Cardiac ventricle fibroblast (primary cell): ENCODE measurements around the gene ATOX1. TPM values are rescaled to one million over a fixed set of nuclear protein-coding genes. Genes with fewer than 3 reads are reported as not detected.

ENCODE experiments used
- total RNA-seq: library from RNA; depleted of rRNA; stranded (reverse); fragments of >200 nt; gene quantifications from 2 replicates; pipeline ENCODE4 v1.2.3, GENCODE V29; 2015

ATOX1 gene, protein sequence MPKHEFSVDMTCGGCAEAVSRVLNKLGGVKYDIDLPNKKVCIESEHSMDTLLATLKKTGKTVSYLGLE
- 169 and 196 TPM in 2 replicates for total RNA-seq

DNA sequence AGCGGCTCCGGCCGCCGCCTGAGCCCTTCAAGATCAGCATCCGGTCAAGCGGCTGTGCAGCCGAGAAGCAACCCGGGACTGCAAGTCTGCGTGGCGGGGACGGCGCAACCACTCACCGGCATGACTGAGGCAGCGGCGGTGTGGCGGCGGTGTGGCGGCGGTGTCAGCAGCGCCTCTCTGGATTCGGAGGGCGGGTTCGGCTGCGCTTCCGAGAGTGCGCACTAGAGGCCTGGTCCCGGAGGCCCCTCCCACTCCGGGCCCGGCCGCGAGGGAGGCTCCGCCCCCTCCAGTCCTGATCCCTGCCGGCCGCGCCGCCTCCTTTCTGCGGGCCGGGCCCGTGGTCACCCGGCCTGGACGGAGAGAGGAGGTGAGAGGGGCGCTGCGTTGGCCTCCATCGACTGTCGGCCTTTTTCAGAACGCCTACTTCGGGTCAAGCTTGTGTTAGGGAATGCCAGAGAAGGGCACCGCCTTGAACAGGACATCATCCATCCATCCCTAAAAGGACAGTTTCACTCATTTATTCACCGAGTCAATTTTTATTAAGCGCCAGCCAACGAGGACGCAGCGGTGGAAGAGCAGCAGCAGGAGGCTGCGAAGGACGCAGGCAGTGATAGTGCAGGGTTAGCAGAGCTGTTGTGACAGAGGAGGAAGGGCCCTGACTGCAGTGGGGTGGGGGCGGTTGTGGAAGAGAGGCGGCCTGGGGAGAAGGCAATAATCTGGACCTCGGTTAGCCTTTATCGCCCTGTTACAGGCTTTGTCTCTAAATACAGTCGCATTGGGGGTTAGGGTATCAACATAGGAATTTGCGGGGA, at the start of gene ATOX1:
ATOX1 (minus strand) TSS at position 202 of the 812 bp plus-strand sequence; CDS start at position 122, 80 bp downstream.

DNA sequence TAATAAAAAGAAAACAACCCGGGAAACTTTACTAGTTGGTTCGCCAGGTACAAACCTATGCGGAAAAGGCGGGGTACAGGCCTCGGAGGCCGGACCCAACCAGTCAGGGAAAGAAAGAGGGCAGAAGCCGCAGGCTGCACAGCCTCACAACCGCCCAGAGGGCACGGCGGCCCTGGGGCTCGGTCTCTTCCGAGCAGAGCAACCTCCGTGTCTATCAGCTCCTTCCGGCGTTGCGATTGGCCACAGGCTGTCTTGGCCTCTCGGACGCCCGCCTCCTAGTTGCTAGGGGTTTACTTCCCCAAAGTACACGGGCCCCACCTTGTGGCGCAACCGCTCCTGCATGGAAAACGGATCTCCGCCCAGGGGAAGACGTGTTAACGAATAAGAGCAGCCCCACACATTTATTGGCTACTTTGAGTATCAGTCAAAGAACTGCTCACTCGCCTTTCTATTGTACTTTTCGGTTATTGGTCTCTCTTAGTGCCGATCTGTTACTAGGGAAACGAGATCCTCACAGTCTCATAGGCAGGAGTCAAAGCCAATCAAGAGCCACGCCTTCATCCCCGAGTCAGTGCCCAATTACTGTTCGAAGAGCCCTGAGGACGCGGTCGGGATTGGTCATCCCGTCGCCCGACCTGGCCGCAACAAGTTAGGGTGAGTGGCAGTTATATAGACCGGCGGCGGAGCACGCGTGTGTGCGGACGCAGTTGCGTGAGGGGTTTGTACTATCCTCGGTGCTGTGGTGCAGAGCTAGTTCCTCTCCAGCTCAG, 13.0 kb upstream of the ATOX1 start, which contains the start of gene G3BP1:
G3BP1 (plus strand) TSS at position 696 of the 770 bp plus-strand sequence. CDS start 14,667 bp downstream, outside the sequence.

Other genes with a start within 250 kb of the ATOX1 start
- 0.05 and 0.06 TPM in 2 replicates for gene FAT2, start 167.3 kb downstream of the ATOX1 start, total RNA-seq
- gene SPARC, start 71.7 kb downstream of the ATOX1 start, total RNA-seq: 1,783 and 2,351 TPM in 2 replicates
- gene G3BP1, start 13.3 kb upstream of the ATOX1 start, total RNA-seq: 75.3 and 81.4 TPM in 2 replicates
- gene GLRA1, start 166.2 kb upstream of the ATOX1 start, total RNA-seq: not detected in 2 replicates